ENCODE results near the gene ERCC3. TPM values are rescaled to one million over a fixed set of nuclear protein-coding genes. Genes with fewer than 3 reads are reported as not detected.

ERCC3 gene
- total RNA-seq, 2 experiments from 2014 or later, result 43.7 to 43.9 TPM

DNA sequence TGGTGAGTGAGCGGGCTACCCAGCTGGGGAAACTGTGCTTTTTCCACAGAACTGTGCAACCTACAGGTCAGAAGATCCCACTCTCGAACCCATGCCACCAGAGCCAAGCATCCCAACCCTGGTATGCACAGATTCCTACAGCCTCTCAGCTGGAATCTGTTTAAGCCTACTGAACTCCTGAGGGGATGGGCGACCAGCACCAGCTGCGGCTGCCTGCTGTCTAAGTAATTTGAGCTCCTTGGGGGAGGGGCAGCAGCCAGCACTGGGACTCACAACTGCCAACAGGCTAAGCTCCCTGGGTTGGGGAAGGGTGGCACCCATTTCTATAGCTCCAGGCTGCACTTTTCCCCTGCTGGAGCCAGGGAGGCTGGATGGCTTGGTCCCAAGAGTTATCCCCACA is 85.6 kb downstream of the ERCC3 start:
- peaks cover 18% of the 10 kb centered on the region for H3K27me3 Mint-ChIP-seq
- DNase-seq, result no peak
- H3K4me1 Mint-ChIP-seq (ENCODE audit: low read depth), result no peaks in the 10 kb centered on the region
- no peak for ATAC-seq
- POLR2A ChIA-PET, result no interaction called here
- no peaks in the 10 kb centered on the region for H3K9me3 Mint-ChIP-seq
- intact Hi-C loops (cut with micrococcal nuclease), result no loop called here
- CTCF ChIA-PET, result no interaction called here
- H3K36me3 Mint-ChIP-seq (ENCODE audit: low read depth), result no peaks in the 10 kb centered on the region
- TF ChIP-seq, protein P1, sequence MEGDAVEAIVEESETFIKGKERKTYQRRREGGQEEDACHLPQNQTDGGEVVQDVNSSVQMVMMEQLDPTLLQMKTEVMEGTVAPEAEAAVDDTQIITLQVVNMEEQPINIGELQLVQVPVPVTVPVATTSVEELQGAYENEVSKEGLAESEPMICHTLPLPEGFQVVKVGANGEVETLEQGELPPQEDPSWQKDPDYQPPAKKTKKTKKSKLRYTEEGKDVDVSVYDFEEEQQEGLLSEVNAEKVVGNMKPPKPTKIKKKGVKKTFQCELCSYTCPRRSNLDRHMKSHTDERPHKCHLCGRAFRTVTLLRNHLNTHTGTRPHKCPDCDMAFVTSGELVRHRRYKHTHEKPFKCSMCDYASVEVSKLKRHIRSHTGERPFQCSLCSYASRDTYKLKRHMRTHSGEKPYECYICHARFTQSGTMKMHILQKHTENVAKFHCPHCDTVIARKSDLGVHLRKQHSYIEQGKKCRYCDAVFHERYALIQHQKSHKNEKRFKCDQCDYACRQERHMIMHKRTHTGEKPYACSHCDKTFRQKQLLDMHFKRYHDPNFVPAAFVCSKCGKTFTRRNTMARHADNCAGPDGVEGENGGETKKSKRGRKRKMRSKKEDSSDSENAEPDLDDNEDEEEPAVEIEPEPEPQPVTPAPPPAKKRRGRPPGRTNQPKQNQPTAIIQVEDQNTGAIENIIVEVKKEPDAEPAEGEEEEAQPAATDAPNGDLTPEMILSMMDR (IDR thresholded peaks at IDR 0.05), result no peak
- H3K27ac Mint-ChIP-seq, result no peak overlapping the region
- H3K4me3 Mint-ChIP-seq, result no peak overlapping the region

Other genes with a start within 250 kb of the ERCC3 start
- gene BIN1, start 187.0 kb downstream of the ERCC3 start, total RNA-seq, result 100 to 1,000 TPM in 1 of 2 experiments, 10 to 100 TPM in 1; 95.2 to 102 TPM
- gene CYP27C1, start 73.8 kb downstream of the ERCC3 start, total RNA-seq, result not detected
- gene MAP3K2, start 93.8 kb upstream of the ERCC3 start, total RNA-seq, result 10 to 100 TPM; 54.7 to 55.5 TPM
- gene PROC, start 124.3 kb upstream of the ERCC3 start, total RNA-seq, result not detected
- 10 to 100 TPM; 52.3 to 53.7 TPM for gene IWS1, start 232.3 kb upstream of the ERCC3 start, total RNA-seq
- gene MYO7B, start 241.5 kb upstream of the ERCC3 start, total RNA-seq, result 1 to 10 TPM in 1 of 2 experiments, under 1 TPM in 1; 0.65 to 1.2 TPM

Data from activated CD8-positive, alpha-beta T cell treated with anti-CD3 and anti-CD28 coated beads for 36 hours (primary cell).